ENCODE data around the gene TBC1D1. TPM values are rescaled to one million over a fixed set of nuclear protein-coding genes. Genes with fewer than 3 reads are reported as not detected.
"Not testable (repeated sequence)": the region's sequence is repeated elsewhere in the genome, so short reads cannot be mapped to it uniquely, and the experiment has no call there.

Gene TBC1D1
- total and polyA plus RNA-seq, 4 experiments from 2014 or later, result 15.3 to 46.7 (median 34.3) TPM

GRCh38 chr4:38015886-38016515 is 125.1 kb downstream of the TBC1D1 start:
- CTCF ChIA-PET (ENCODE audit: partially characterized antibody), result no interaction called here
- H3K27ac ChIP-seq (ENCODE audit: low read depth, low read length), result no peak overlapping the region
- intact Hi-C loops (cut with micrococcal nuclease), result no loop called here
- H3K36me3 Mint-ChIP-seq, result peaks cover 26 to 36% of the 10 kb centered on the region in 2 donors
- no peak overlapping the region for H3K27ac Mint-ChIP-seq
- H3K9me3 Mint-ChIP-seq, result peaks cover 0 to 2% (median 0%) of the 10 kb centered on the region in 8 donors
- no peaks in the 10 kb centered on the region for H3K27me3 Mint-ChIP-seq
- H3K36me3 ChIP-seq (ENCODE audit: insufficient read depth, low read length), result no peaks in the 10 kb centered on the region
- H3K4me1 Mint-ChIP-seq, result peaks cover 0 to 5% (median under 1%) of the 10 kb centered on the region in 4 donors
- no peak for DNase-seq
- H3K9me3 ChIP-seq (ENCODE audit: control insufficient read depth in 1 of 2, low read length in 2 of 2), result no peaks in the 10 kb centered on the region
- H3K4me3 Mint-ChIP-seq, result no peak overlapping the region
- no peak overlapping the region for H3K4me3 ChIP-seq (ENCODE audit: low read length in 2 of 2)
- POLR2A ChIA-PET (ENCODE audit: partially characterized antibody), result no interaction called here
- H3K27me3 ChIP-seq (ENCODE audit: insufficient read depth, low read length), result no peaks in the 10 kb centered on the region
- no peaks in the 10 kb centered on the region for H3K4me1 ChIP-seq (ENCODE audit: insufficient read depth, low read length)

- Mint-ChIP-seq H3K27me3 (no peaks in the 10 kb centered on the region), H3K4me3 (no peak overlapping the region)
- CTCF ChIA-PET (ENCODE audit: partially characterized antibody), result no interaction called here
These were observed 125.8 kb downstream of the TBC1D1 start for GRCh38 chr4:38016698-38017097.

GRCh38 chr4:38017609-38018008 is 126.7 kb downstream of the TBC1D1 start:
- Mint-ChIP-seq H3K27me3 (no peaks in the 10 kb centered on the region), H3K4me3 (no peak overlapping the region), H3K27ac (peak overlapping the region in 1 of 7 donors; percentile 10), H3K9me3 (peaks cover 0 to 3% (median 0%) of the 10 kb centered on the region in 8 donors), H3K36me3 (peaks cover 42 to 52% of the 10 kb centered on the region in 2 donors), H3K4me1 (peaks cover 0 to 8% (median 5%) of the 10 kb centered on the region in 4 donors)
- Histone ChIP-seq H3K27me3 (ENCODE audit: insufficient read depth, low read length) (no peaks in the 10 kb centered on the region), H3K36me3 (ENCODE audit: insufficient read depth, low read length) (no peaks in the 10 kb centered on the region), H3K9me3 (ENCODE audit: control insufficient read depth in 1 of 2, low read length in 2 of 2) (no peaks in the 10 kb centered on the region), H3K27ac (ENCODE audit: low read depth, low read length) (no peak overlapping the region), H3K4me3 (ENCODE audit: low read length in 2 of 2) (no peak overlapping the region), H3K4me1 (ENCODE audit: insufficient read depth, low read length) (no peaks in the 10 kb centered on the region)
- DNase-seq, result no peak
- ChIA-PET POLR2A (ENCODE audit: partially characterized antibody) (no interaction called here), CTCF (ENCODE audit: partially characterized antibody) (no interaction called here)
- intact Hi-C loops (cut with micrococcal nuclease), result no loop called here

More at GRCh38 chr4:38016698-38017097, 125.8 kb downstream of the TBC1D1 start:
- peaks cover 0 to 3% (median 0%) of the 10 kb centered on the region in 8 donors for H3K9me3 Mint-ChIP-seq
- H3K36me3 Mint-ChIP-seq, result peaks cover 33 to 43% of the 10 kb centered on the region in 2 donors
- no peak for DNase-seq
- Histone ChIP-seq H3K27ac (ENCODE audit: low read depth, low read length) (no peak overlapping the region), H3K27me3 (ENCODE audit: insufficient read depth, low read length) (no peaks in the 10 kb centered on the region), H3K4me1 (ENCODE audit: insufficient read depth, low read length) (no peaks in the 10 kb centered on the region), H3K4me3 (ENCODE audit: low read length in 2 of 2) (no peak overlapping the region), H3K9me3 (ENCODE audit: control insufficient read depth in 1 of 2, low read length in 2 of 2) (no peaks in the 10 kb centered on the region), H3K36me3 (ENCODE audit: insufficient read depth, low read length) (no peaks in the 10 kb centered on the region)
- intact Hi-C loops (cut with micrococcal nuclease), result no loop called here
- POLR2A ChIA-PET (ENCODE audit: partially characterized antibody), result no interaction called here
- H3K4me1 Mint-ChIP-seq, result peaks cover 0 to 3% (median under 1%) of the 10 kb centered on the region in 4 donors
- H3K27ac Mint-ChIP-seq, result peak overlapping the region in 2 of 7 donors; percentile 20 to 55

- Mint-ChIP-seq H3K27ac (no peak overlapping the region), H3K36me3 (peaks cover 41 to 68% of the 10 kb centered on the region in 2 donors), H3K9me3 (peaks cover 0 to 3% (median 0%) of the 10 kb centered on the region in 8 donors), H3K4me3 (no peak overlapping the region), H3K27me3 (no peaks in the 10 kb centered on the region), H3K4me1 (peaks cover 0 to 9% (median 5%) of the 10 kb centered on the region in 4 donors)
- Histone ChIP-seq H3K9me3 (ENCODE audit: control insufficient read depth in 1 of 2, low read length in 2 of 2) (no peaks in the 10 kb centered on the region), H3K4me3 (ENCODE audit: low read length in 2 of 2) (no peak overlapping the region), H3K36me3 (ENCODE audit: insufficient read depth, low read length) (no peaks in the 10 kb centered on the region), H3K27me3 (ENCODE audit: insufficient read depth, low read length) (no peaks in the 10 kb centered on the region), H3K4me1 (ENCODE audit: insufficient read depth, low read length) (no peaks in the 10 kb centered on the region), H3K27ac (ENCODE audit: low read depth, low read length) (no peak overlapping the region)
- ChIA-PET CTCF (ENCODE audit: partially characterized antibody) (interaction anchor here (1.4 kb wide), 1 partner anchor 15 kb away, joined by 4 read pairs; no protein-coding TSS in a partner anchor), POLR2A (ENCODE audit: partially characterized antibody) (no interaction called here)
- intact Hi-C loops (cut with micrococcal nuclease), result no loop called here
- DNase-seq, result no peak
These were observed 129.5 kb downstream of the TBC1D1 start for GRCh38 chr4:38020386-38020785.

- POLR2A ChIA-PET (ENCODE audit: partially characterized antibody); intact Hi-C loops (cut with micrococcal nuclease); H3K27ac ChIP-seq (ENCODE audit: low read depth, low read length); DNase-seq; H3K36me3 ChIP-seq (ENCODE audit: insufficient read depth, low read length); H3K27ac Mint-ChIP-seq; H3K9me3 ChIP-seq (ENCODE audit: control insufficient read depth in 1 of 2, low read length in 2 of 2); H3K27me3 ChIP-seq (ENCODE audit: insufficient read depth, low read length); H3K27me3 Mint-ChIP-seq; H3K4me1 ChIP-seq (ENCODE audit: insufficient read depth, low read length); H3K4me3 ChIP-seq (ENCODE audit: low read length in 2 of 2); H3K9me3 Mint-ChIP-seq; H3K4me1 Mint-ChIP-seq; H3K4me3 Mint-ChIP-seq: not testable (repeated sequence)
- CTCF ChIA-PET (ENCODE audit: partially characterized antibody), result interaction anchor here (1.4 kb wide), 1 partner anchor 15 kb away, joined by 4 read pairs; no protein-coding TSS in a partner anchor
- peaks cover 39 to 64% of the 10 kb centered on the region in 2 donors for H3K36me3 Mint-ChIP-seq
These were observed 130.1 kb downstream of the TBC1D1 start for GRCh38 chr4:38020961-38021360.

- peaks cover 33 to 60% of the 10 kb centered on the region in 2 donors for H3K36me3 Mint-ChIP-seq
- H3K9me3 Mint-ChIP-seq, result peaks cover 0 to 3% (median 0%) of the 10 kb centered on the region in 8 donors
- ChIA-PET POLR2A (ENCODE audit: partially characterized antibody) (no interaction called here), CTCF (ENCODE audit: partially characterized antibody) (no interaction called here)
- no peak overlapping the region for H3K4me3 Mint-ChIP-seq
- Histone ChIP-seq H3K36me3 (ENCODE audit: insufficient read depth, low read length) (no peaks in the 10 kb centered on the region), H3K4me3 (ENCODE audit: low read length in 2 of 2) (no peak overlapping the region), H3K4me1 (ENCODE audit: insufficient read depth, low read length) (no peaks in the 10 kb centered on the region), H3K27ac (ENCODE audit: low read depth, low read length) (no peak overlapping the region), H3K9me3 (ENCODE audit: control insufficient read depth in 1 of 2, low read length in 2 of 2) (no peaks in the 10 kb centered on the region), H3K27me3 (ENCODE audit: insufficient read depth, low read length) (no peaks in the 10 kb centered on the region)
- DNase-seq, result no peak
- H3K27ac Mint-ChIP-seq, result no peak overlapping the region
- H3K4me1 Mint-ChIP-seq, result peaks cover 0 to 9% (median 4%) of the 10 kb centered on the region in 4 donors
- intact Hi-C loops (cut with micrococcal nuclease), result no loop called here
- H3K27me3 Mint-ChIP-seq, result no peaks in the 10 kb centered on the region
These were observed 130.9 kb downstream of the TBC1D1 start for GRCh38 chr4:38021751-38022150.

- peaks cover 0 to 9% (median 4%) of the 10 kb centered on the region in 4 donors for H3K4me1 Mint-ChIP-seq
- CTCF ChIA-PET (ENCODE audit: partially characterized antibody), result interaction anchor here (0.7 to 1.1 kb wide), 3 partner anchors 10 to 220 kb away, joined by 3 to 6 read pairs (median 3); no protein-coding TSS in a partner anchor
- no peaks in the 10 kb centered on the region for H3K27me3 ChIP-seq (ENCODE audit: insufficient read depth, low read length)
- H3K4me1 ChIP-seq (ENCODE audit: insufficient read depth, low read length), result no peaks in the 10 kb centered on the region
- no peaks in the 10 kb centered on the region for H3K27me3 Mint-ChIP-seq
- H3K4me3 Mint-ChIP-seq, result no peak overlapping the region
- DNase-seq, result no peak
- H3K9me3 ChIP-seq (ENCODE audit: control insufficient read depth in 1 of 2, low read length in 2 of 2), result no peaks in the 10 kb centered on the region
- intact Hi-C loops (cut with micrococcal nuclease), result no loop called here
- no peak overlapping the region for H3K27ac ChIP-seq (ENCODE audit: low read depth, low read length)
- peak overlapping the region in 2 of 7 donors; percentile 18 to 64 for H3K27ac Mint-ChIP-seq
- H3K36me3 Mint-ChIP-seq, result peaks cover 35 to 61% of the 10 kb centered on the region in 2 donors
- H3K9me3 Mint-ChIP-seq, result peaks cover 0 to 3% (median 0%) of the 10 kb centered on the region in 8 donors
- POLR2A ChIA-PET (ENCODE audit: partially characterized antibody), result no interaction called here
- peaks cover 1% of the 10 kb centered on the region for H3K36me3 ChIP-seq (ENCODE audit: insufficient read depth, low read length)
- H3K4me3 ChIP-seq (ENCODE audit: low read length in 2 of 2), result no peak overlapping the region
These were observed 132.7 kb downstream of the TBC1D1 start for GRCh38 chr4:38023347-38024205.

All from CD4-positive, alpha-beta memory T cell (primary cell).